ENCODE data around the gene RPLP1. TPM values are rescaled to one million over a fixed set of nuclear protein-coding genes. Genes with fewer than 3 reads are reported as not detected.

RPLP1 gene
- total and polyA plus RNA-seq, 4 donors: 45.2 to 765 (median 319) TPM

DNA sequence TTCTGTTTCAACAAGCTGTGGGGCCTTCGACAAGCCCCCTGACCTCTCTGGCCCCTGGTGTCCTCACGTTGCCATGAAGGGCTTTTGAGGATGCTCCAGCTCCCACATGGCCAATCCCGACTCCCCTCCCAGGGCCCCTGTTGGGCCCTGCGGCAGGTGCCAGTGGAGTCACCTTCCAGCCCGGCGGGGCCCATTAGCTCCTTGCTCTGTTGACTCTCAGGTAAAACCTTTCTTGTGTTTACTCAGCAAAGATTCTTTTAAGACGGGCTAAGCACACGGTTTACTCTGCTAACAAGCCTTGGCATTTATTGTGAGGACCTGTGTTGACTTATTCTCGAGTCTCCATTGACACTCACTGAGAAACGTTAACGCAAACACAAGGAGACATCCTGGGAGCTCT is 15.0 kb downstream of the RPLP1 start (continued):
- TF ChIP-seq, protein P1, sequence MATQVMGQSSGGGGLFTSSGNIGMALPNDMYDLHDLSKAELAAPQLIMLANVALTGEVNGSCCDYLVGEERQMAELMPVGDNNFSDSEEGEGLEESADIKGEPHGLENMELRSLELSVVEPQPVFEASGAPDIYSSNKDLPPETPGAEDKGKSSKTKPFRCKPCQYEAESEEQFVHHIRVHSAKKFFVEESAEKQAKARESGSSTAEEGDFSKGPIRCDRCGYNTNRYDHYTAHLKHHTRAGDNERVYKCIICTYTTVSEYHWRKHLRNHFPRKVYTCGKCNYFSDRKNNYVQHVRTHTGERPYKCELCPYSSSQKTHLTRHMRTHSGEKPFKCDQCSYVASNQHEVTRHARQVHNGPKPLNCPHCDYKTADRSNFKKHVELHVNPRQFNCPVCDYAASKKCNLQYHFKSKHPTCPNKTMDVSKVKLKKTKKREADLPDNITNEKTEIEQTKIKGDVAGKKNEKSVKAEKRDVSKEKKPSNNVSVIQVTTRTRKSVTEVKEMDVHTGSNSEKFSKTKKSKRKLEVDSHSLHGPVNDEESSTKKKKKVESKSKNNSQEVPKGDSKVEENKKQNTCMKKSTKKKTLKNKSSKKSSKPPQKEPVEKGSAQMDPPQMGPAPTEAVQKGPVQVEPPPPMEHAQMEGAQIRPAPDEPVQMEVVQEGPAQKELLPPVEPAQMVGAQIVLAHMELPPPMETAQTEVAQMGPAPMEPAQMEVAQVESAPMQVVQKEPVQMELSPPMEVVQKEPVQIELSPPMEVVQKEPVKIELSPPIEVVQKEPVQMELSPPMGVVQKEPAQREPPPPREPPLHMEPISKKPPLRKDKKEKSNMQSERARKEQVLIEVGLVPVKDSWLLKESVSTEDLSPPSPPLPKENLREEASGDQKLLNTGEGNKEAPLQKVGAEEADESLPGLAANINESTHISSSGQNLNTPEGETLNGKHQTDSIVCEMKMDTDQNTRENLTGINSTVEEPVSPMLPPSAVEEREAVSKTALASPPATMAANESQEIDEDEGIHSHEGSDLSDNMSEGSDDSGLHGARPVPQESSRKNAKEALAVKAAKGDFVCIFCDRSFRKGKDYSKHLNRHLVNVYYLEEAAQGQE (IDR thresholded peaks at IDR 0.05): no peak
- TF ChIP-seq, protein P2, sequence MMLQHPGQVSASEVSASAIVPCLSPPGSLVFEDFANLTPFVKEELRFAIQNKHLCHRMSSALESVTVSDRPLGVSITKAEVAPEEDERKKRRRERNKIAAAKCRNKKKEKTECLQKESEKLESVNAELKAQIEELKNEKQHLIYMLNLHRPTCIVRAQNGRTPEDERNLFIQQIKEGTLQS (IDR thresholded peaks at IDR 0.05): no peak
- TF ChIP-seq YY1 (IDR thresholded peaks at IDR 0.05) (no peak), SP1 (IDR thresholded peaks at IDR 0.05) (no peak), HNF4A (conservative IDR thresholded peaks at IDR 0.05) (no peak), RAD21 (IDR thresholded peaks at IDR 0.05) (no peak)

DNA sequence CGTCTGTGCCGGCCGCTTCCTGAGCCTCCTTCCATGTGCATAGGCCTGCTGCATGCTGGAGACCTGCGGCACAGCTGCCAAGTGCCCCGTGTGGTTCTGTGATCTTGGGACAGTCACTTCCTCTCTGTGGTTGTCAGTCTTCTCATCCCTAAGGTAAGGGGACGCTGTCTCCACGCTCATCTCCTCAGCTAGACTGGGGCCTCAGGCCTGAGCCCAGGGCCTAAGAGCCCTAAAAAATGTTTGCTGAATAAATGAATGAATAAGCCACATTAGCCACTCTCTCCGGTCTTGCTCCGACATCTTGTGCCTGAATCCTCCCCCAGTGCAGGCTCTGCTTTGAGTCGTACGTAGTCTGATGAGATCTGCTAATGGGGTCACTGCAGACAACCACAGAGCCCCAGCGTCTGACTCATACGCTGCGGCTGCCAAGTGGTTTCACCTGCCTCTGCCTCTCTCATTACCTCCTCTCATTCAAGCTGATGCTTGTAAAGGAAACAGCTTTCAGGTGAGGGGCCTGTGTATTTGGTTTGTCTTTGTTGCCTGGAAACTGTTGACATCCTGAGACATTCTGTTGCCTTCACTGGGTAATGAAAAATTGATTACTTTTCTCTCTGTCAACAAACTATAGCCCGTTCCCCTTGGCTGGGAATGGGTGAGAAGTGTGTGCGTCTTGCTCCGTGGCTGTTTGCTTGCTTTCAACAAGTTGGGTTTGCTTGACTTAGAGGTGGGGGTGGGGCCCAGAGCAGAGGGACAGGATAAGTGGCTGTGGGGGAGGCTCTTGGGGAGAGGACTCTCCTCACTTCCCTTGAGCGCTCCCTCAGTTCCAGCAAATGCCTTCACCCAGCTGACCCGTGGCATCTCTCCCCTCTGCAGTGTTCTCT is 15.9 kb downstream of the RPLP1 start:
- H3K36me3 ChIP-seq (ENCODE audit: control insufficient read depth in 4 of 4, insufficient read depth in 3 of 4, low read depth in 1 of 4, low read length in 3 of 4): no peaks in the 10 kb centered on the region
- no peak for TF ChIP-seq FOXA2 (IDR thresholded peaks at IDR 0.05)
- no peak for TF ChIP-seq JUND (IDR thresholded peaks at IDR 0.05)
- TF ChIP-seq EGR1 (IDR thresholded peaks at IDR 0.05; ENCODE audit: low read depth in 2 of 2): no peak
- TF ChIP-seq TAF1 (conservative IDR thresholded peaks at IDR 0.05): no peak
- TF ChIP-seq NR2F2 (IDR thresholded peaks at IDR 0.05): no peak
- no peak for TF ChIP-seq YY1 (IDR thresholded peaks at IDR 0.05)
- TF ChIP-seq RAD21 (IDR thresholded peaks at IDR 0.05): no peak
- TF ChIP-seq, protein P1 (IDR thresholded peaks at IDR 0.05): no peak
- TF ChIP-seq GABPA (IDR thresholded peaks at IDR 0.05 in 1 of 2, conservative IDR thresholded peaks at IDR 0.05 in 1 of 2): no peak
- no peak overlapping the region for H3K4me3 ChIP-seq (ENCODE audit: low read depth in 1 of 3, low read length in 3 of 3)
- no peak for DNase-seq (ENCODE audit: low spot score)
- peaks cover 0 to 3% (median 1%) of the 10 kb centered on the region in 4 donors for H3K4me1 ChIP-seq (ENCODE audit: control insufficient read depth in 4 of 4, insufficient read depth in 4 of 4, low read length in 3 of 4)
- H3K9ac ChIP-seq (ENCODE audit: low read depth in 1 of 2, low read length in 2 of 2): no peak overlapping the region
- no peaks in the 10 kb centered on the region for H3K27me3 ChIP-seq (ENCODE audit: control insufficient read depth in 4 of 4, insufficient read depth in 4 of 4, low read length in 3 of 4)
- WGBS: 74% methylated on average over 19 of the region's 19 CpGs
- no peak overlapping the region for H3K27ac ChIP-seq (ENCODE audit: low read depth in 1 of 2, low read length in 2 of 2)
- no peaks in the 10 kb centered on the region for H3K9me3 ChIP-seq (ENCODE audit: control insufficient read depth in 4 of 4, low read length in 3 of 4)
